Kidney epithelial cell (primary cell): ENCODE measurements around the gene ZYG11B. TPM values are rescaled to one million over a fixed set of nuclear protein-coding genes. Genes with fewer than 3 reads are reported as not detected.

Experiments
- DNase-seq: peaks from one replicate; pipeline ENCODE4 v3.0.0-alpha.2; 2010; ENCODE audit warnings: low read depth
- H3K27me3 ChIP-seq: 2 replicates; pipeline ENCODE4 v1.6.0; 2011; ENCODE audit warnings: low read length; ENCODE audit not compliant: control insufficient read depth, insufficient read depth
- H3K36me3 ChIP-seq: 2 replicates; pipeline ENCODE4 v1.5.1; 2011; ENCODE audit warnings: low read length; ENCODE audit not compliant: control insufficient read depth, insufficient read depth
- H3K4me3 ChIP-seq: 2 replicates; pipeline ENCODE4 v1.5.1; 2011; ENCODE audit warnings: low read depth, mild to moderate bottlenecking, control low read depth, low read length
- CTCF ChIP-seq: IDR thresholded peaks from 2 replicates; pipeline ENCODE4 v1.5.1; 2011; ENCODE audit warnings: mild to moderate bottlenecking, moderate library complexity, low read length, control low read depth, inconsistent platforms; ENCODE audit not compliant: insufficient read depth, poor library complexity, severe bottlenecking
- total RNA-seq: library from RNA; depleted of rRNA; stranded (reverse); fragments of >200 nt; gene quantifications from 2 replicates; pipeline ENCODE4 v1.2.3, GENCODE V29; 2015

The ZYG11B gene
- total RNA-seq, 1 donor from 2014 or later = 25.2 TPM

- peak; percentile 7 for DNase-seq
- H3K27me3 ChIP-seq = no peaks in the 10 kb centered on the region
- TF ChIP-seq CTCF = no peak
- no peak overlapping the region for H3K4me3 ChIP-seq
- no peaks in the 10 kb centered on the region for H3K36me3 ChIP-seq
Measured at GRCh38 chr1:52751589-52752483, 25.6 kb downstream of the ZYG11B start.

GRCh38 chr1:52752484-52752826 lies 26.2 kb downstream of the ZYG11B start:
- H3K36me3 ChIP-seq = no peaks in the 10 kb centered on the region
- no peaks in the 10 kb centered on the region for H3K27me3 ChIP-seq
- no peak overlapping the region for H3K4me3 ChIP-seq
- TF ChIP-seq CTCF = no peak
- DNase-seq = no peak

- no peak overlapping the region for H3K4me3 ChIP-seq
- no peaks in the 10 kb centered on the region for H3K36me3 ChIP-seq
- no peak for TF ChIP-seq CTCF
- no peaks in the 10 kb centered on the region for H3K27me3 ChIP-seq
- DNase-seq = no peak
Measured at GRCh38 chr1:52753169-52753568, 26.9 kb downstream of the ZYG11B start.

GRCh38 chr1:52756020-52756419 lies 29.8 kb downstream of the ZYG11B start:
- DNase-seq = no peak
- Histone ChIP-seq H3K4me3 (no peak overlapping the region), H3K27me3 (no peaks in the 10 kb centered on the region), H3K36me3 (no peaks in the 10 kb centered on the region)
- TF ChIP-seq CTCF = no peak

- H3K36me3 ChIP-seq = no peaks in the 10 kb centered on the region
- DNase-seq = no peak
- no peaks in the 10 kb centered on the region for H3K27me3 ChIP-seq
- TF ChIP-seq CTCF = no peak
- no peak overlapping the region for H3K4me3 ChIP-seq
Measured at GRCh38 chr1:52759908-52760307, 33.7 kb downstream of the ZYG11B start.
